ENCODE measurements around the gene NDRG3.
"Not testable (repeated sequence)": the region's sequence is repeated elsewhere in the genome, so short reads cannot be mapped to it uniquely, and the experiment has no call there.

Gene NDRG3

DNA sequence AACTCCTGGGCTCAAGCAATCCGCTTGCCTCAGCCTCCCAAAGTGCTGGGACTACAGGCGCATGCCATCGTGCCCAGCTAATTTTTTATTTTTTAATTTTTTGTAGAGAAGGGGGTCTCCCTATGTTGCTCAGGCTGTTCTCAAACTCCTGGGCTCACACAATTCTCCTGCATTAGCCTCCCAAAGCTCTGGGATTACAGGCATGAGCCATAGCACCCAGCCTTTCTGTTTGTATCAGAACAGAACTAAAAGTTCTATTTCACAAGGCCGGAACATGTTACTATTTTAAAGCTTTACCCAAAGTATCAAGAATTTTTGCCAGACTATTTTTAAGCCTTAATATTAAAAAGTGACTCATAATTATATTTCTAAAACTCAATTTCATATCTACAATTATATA, 42.4 kb downstream of the NDRG3 start:
- DNase-seq (ENCODE audit: insufficient read length, low spot score) (no peak), FAIRE-seq (no peak)
- TF ChIP-seq, protein P1, sequence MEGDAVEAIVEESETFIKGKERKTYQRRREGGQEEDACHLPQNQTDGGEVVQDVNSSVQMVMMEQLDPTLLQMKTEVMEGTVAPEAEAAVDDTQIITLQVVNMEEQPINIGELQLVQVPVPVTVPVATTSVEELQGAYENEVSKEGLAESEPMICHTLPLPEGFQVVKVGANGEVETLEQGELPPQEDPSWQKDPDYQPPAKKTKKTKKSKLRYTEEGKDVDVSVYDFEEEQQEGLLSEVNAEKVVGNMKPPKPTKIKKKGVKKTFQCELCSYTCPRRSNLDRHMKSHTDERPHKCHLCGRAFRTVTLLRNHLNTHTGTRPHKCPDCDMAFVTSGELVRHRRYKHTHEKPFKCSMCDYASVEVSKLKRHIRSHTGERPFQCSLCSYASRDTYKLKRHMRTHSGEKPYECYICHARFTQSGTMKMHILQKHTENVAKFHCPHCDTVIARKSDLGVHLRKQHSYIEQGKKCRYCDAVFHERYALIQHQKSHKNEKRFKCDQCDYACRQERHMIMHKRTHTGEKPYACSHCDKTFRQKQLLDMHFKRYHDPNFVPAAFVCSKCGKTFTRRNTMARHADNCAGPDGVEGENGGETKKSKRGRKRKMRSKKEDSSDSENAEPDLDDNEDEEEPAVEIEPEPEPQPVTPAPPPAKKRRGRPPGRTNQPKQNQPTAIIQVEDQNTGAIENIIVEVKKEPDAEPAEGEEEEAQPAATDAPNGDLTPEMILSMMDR (IDR thresholded peaks at IDR 0.05; ENCODE audit: insufficient read depth, missing control alignments), result no peak

GRCh38 chr20:36700438-36700837, 45.5 kb downstream of the NDRG3 start:
- DNase-seq (ENCODE audit: insufficient read length, low spot score) (no peak), FAIRE-seq (no peak)
- TF ChIP-seq, protein P1 (IDR thresholded peaks at IDR 0.05; ENCODE audit: insufficient read depth, missing control alignments), result no peak

- not testable (repeated sequence) for FAIRE-seq; DNase-seq (ENCODE audit: insufficient read length, low spot score)
Measured at GRCh38 chr20:36695467-36695866, 50.4 kb downstream of the NDRG3 start.

GRCh38 chr20:36688630-36689029, 57.3 kb downstream of the NDRG3 start:
- DNase-seq (ENCODE audit: insufficient read length, low spot score) (no peak), FAIRE-seq (no peak)
- TF ChIP-seq, protein P1 (IDR thresholded peaks at IDR 0.05; ENCODE audit: insufficient read depth, missing control alignments), result no peak

- no peak for FAIRE-seq
- TF ChIP-seq, protein P1 (IDR thresholded peaks at IDR 0.05; ENCODE audit: insufficient read depth, missing control alignments), result no peak
- DNase-seq (ENCODE audit: insufficient read length, low spot score), result no peak
Measured at GRCh38 chr20:36687850-36688249, 58.0 kb downstream of the NDRG3 start.

DNA sequence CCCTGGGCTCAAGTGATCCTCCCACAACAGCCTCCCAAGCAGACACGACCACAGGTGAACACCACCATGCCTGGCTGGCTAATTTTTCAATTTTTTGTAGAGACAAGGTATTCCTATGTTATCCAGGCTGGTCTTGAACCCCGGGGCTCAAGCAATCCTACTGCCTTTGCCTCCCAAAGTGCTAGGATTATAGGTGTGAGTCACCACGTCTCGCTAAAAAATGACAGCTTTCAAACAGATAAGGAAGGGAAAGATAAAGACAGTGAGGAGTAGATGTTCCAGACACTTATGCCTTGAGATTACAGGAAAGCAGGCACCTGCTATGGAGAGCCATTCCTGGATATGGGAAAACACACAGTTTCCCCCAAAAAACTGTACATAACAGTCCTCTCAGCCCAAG, 58.9 kb downstream of the NDRG3 start:
- TF ChIP-seq, protein P1 (IDR thresholded peaks at IDR 0.05; ENCODE audit: insufficient read depth, missing control alignments), result no peak
- no peak for FAIRE-seq
- no peak for DNase-seq (ENCODE audit: insufficient read length, low spot score)

DNA sequence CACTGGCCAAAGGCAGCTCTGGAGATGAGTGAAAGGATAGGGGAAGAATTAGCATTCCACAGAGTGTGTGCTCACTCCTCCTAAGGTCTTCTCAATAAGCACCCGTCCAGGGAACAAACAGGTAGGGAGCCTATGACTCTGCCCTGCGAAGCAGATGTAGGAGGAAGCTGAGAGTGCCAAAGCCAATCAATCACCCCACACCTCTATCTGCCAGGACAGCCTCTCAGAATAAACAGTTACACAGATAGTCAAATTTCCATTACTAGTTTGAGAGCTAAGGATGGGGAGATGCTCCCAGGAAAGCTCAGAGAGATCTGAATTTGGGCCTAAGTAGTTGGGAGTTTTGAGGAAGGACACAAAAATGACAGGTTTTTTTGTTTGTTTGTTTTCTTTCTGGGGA, 59.4 kb downstream of the NDRG3 start:
- TF ChIP-seq, protein P1 (IDR thresholded peaks at IDR 0.05; ENCODE audit: insufficient read depth, missing control alignments), result no peak
- FAIRE-seq (no peak), DNase-seq (ENCODE audit: insufficient read length, low spot score) (no peak)

DNA sequence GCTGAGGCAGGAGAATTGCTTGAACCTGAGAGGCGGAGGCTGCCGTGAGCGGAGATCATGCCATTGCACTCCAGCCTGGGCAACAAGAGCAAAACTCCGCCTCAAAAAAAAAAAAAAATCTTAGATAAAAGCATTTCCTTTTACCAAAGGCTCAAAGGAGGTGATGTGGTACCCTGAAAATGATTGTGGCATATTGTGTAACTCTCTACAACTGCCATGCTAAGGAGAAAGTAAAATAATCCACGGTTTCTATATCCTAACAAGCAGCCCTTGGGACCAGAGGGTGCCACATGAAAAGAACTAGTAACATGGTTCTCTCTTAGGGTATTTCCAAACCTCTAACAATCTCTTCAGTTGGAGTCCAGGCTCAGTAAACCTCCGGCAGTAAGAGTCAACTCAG, 61.1 kb downstream of the NDRG3 start:
- TF ChIP-seq, protein P1 (IDR thresholded peaks at IDR 0.05; ENCODE audit: insufficient read depth, missing control alignments), result no peak
- DNase-seq (ENCODE audit: insufficient read length, low spot score), result no peak
- no peak for FAIRE-seq
